Stomach (tissue), 9 donors: ENCODE results near the gene STAU1. TPM values are rescaled to one million over a fixed set of nuclear protein-coding genes. Genes with fewer than 3 reads are reported as not detected.

Experiments used
- DNase-seq, 2 donors: peaks; one replicate each; pipeline versions ENCODE4 v3.0.0 to v3.0.0-alpha.2; 2013 to 2019
- H3K27ac ChIP-seq, 5 donors: fragments of 200-600 bp in 4 of 5; sonication (generic) in 4 of 5; one replicate each; pipeline ENCODE4 v1.5.1; 2013 to 2019; ENCODE audit warnings: mild to moderate bottlenecking in 1 of 5, moderate library complexity in 1 of 5
- H3K27me3 ChIP-seq, 3 donors: fragments of 200-600 bp; sonication (generic); one replicate each; pipeline ENCODE4 v1.5.1; 2017 to 2019; ENCODE audit warnings: mixed run types in 1 of 3
- H3K36me3 ChIP-seq, 4 donors: fragments of 200-600 bp; sonication (generic); 1 replicate in 3 of 4; 2 replicates in 1 of 4; pipeline ENCODE4 v1.5.1; 2016 to 2019
- H3K4me1 ChIP-seq, 4 donors: fragments of 200-600 bp; sonication (generic); one replicate each; pipeline ENCODE4 v1.5.1; 2016 to 2019
- H3K4me3 ChIP-seq, 4 donors: fragments of 200-600 bp; sonication (generic) in 3 of 4; one replicate each; pipeline ENCODE4 v1.5.1; 2016 to 2019; ENCODE audit warnings: mild to moderate bottlenecking in 1 of 4
- H3K9me3 ChIP-seq, 4 donors: fragments of 200-600 bp; sonication (generic); one replicate each; pipeline ENCODE4 v1.5.1; 2016 to 2019
- CTCF ChIP-seq, 7 experiments: fragments of 450-650 bp in 4 of 7; fragments of 200-600 bp in 3 of 7; sonication (generic) in 3 of 7; IDR thresholded peaks; one replicate each; pipeline ENCODE4 v1.5.1; 2016 to 2019; ENCODE audit warnings: antibody characterized with exemption in 7 of 7, control low read depth in 2 of 7, mild to moderate bottlenecking in 1 of 7
- EP300 ChIP-seq: sonication (generic); formaldehyde crosslinking; IDR thresholded peaks from one replicate; pipeline ENCODE4 v1.6.1; 2017; ENCODE audit warnings: antibody characterized with exemption
- POLR2A ChIP-seq, 4 donors: fragments of 450-650 bp; IDR thresholded peaks; one replicate each; pipeline ENCODE4 v1.6.1; 2016; ENCODE audit warnings: antibody characterized with exemption in 4 of 4, control low read depth in 2 of 4, mild to moderate bottlenecking in 1 of 4, moderate library complexity in 1 of 4
- POLR2AphosphoS5 ChIP-seq, 3 donors: sonication (generic); formaldehyde crosslinking; IDR thresholded peaks; one replicate each; pipeline ENCODE4 v1.6.1; 2016; ENCODE audit warnings: antibody characterized with exemption in 3 of 3
- WGBS, 5 donors: extraction: QIAGEN DNeasy Blood & Tissue Kit in 3 of 5; methylation state at CpG; one replicate each; pipeline versions ENCODE4 v1.1.5 to v1.1.7; 2013 to 2018; 5-methylcytosine and 5-hydroxymethylcytosine counted together
- intact Hi-C: fragments of 100-400 bp; cut with DNase I; formaldehyde crosslinking; loops from one replicate; pipeline ENCODE4 v1.15.1; 2023; ENCODE audit warnings: low total_unique reads
- polyA plus RNA-seq, 3 donors: library from polyadenylated mRNA; stranded (reverse); fragments of 200-250 nt; gene quantifications; one replicate each; pipeline ENCODE4 v1.2.3, GENCODE V29; 2013
- total RNA-seq, 5 donors: library from RNA; depleted of rRNA; stranded (reverse); fragments of >200 nt; gene quantifications; one replicate each; pipeline versions ENCODE4 v1.1.0 to v1.2.3, GENCODE V29; 2014 to 2016
- donor health status: healthy with polysubstance abuse.
- donor health status: Bipolar disorder and iron deficiency.
- donor health status: healthy.

STAU1 gene
- total and polyA plus RNA-seq, 8 donors = 33.0 to 129 (median 56.5) TPM

GRCh38 chr20:49233226-49233625, 45.1 kb upstream of the STAU1 start:
- H3K4me3 ChIP-seq = no peak overlapping the region
- TF ChIP-seq CTCF (IDR thresholded peaks at IDR 0.05) (no peak), EP300 (no peak), POLR2AphosphoS5 (IDR thresholded peaks at IDR 0.05) (no peak), POLR2A (IDR thresholded peaks at IDR 0.05) (no peak)
- no peaks in the 10 kb centered on the region for H3K4me1 ChIP-seq
- peaks cover 79 to 99% (median 99%) of the 10 kb centered on the region in 4 donors for H3K36me3 ChIP-seq
- no peaks in the 10 kb centered on the region for H3K27me3 ChIP-seq
- H3K27ac ChIP-seq = no peak overlapping the region
- WGBS, 5 donors = 92 to 95% (median 94%) methylated on average over 6 to 10 of the region's 10 CpGs
- no peak for DNase-seq
- H3K9me3 ChIP-seq = no peaks in the 10 kb centered on the region
- intact Hi-C loops = no loop called here

DNA sequence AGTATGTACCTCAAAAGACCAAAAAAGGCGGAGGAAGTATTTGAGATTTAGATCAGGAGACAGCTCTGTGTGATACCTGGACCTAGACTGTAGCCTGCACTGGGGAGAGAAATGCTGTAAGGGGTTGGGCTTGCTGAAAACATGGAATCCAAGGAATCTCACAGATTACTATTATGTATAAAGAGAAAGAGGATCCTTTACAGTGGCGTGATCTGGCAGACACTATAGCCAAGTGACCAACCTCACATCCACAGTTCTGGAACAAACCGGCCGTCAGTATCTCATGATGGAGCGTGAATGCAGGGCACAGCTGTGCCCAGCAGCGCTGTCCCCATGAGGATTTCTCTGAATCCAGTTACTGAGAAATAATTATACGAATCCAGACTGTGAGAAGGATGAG, 43.3 kb upstream of the STAU1 start:
- Histone ChIP-seq H3K27ac (no peak overlapping the region), H3K36me3 (peaks cover 73 to 99% (median 97%) of the 10 kb centered on the region in 4 donors), H3K4me3 (no peak overlapping the region), H3K4me1 (no peaks in the 10 kb centered on the region), H3K9me3 (no peaks in the 10 kb centered on the region), H3K27me3 (no peaks in the 10 kb centered on the region)
- 69 to 97% (median 82%) methylated on average over 7 of the region's 7 CpGs for WGBS, 5 donors
- TF ChIP-seq CTCF (IDR thresholded peaks at IDR 0.05) (no peak), POLR2AphosphoS5 (IDR thresholded peaks at IDR 0.05) (no peak), POLR2A (IDR thresholded peaks at IDR 0.05) (no peak)
- DNase-seq = no peak
- intact Hi-C loops = no loop called here

GRCh38 chr20:49230561-49231133, 42.5 kb upstream of the STAU1 start:
- Histone ChIP-seq H3K4me3 (no peak overlapping the region), H3K27ac (peak overlapping the region in 1 of 5 donors; percentile 4), H3K4me1 (no peaks in the 10 kb centered on the region), H3K27me3 (no peaks in the 10 kb centered on the region), H3K9me3 (no peaks in the 10 kb centered on the region), H3K36me3 (peaks cover 76 to 99% (median 98%) of the 10 kb centered on the region in 4 donors)
- intact Hi-C loops = no loop called here
- peak in 1 of 2 donors; percentile 41 for DNase-seq
- no peak for TF ChIP-seq EP300
- no peak for TF ChIP-seq POLR2A (IDR thresholded peaks at IDR 0.05)
- no peak for TF ChIP-seq CTCF (IDR thresholded peaks at IDR 0.05)
- no peak for TF ChIP-seq POLR2AphosphoS5 (IDR thresholded peaks at IDR 0.05)
- WGBS, 5 donors = 63 to 82% (median 76%) methylated on average over 8 of the region's 8 CpGs

DNA sequence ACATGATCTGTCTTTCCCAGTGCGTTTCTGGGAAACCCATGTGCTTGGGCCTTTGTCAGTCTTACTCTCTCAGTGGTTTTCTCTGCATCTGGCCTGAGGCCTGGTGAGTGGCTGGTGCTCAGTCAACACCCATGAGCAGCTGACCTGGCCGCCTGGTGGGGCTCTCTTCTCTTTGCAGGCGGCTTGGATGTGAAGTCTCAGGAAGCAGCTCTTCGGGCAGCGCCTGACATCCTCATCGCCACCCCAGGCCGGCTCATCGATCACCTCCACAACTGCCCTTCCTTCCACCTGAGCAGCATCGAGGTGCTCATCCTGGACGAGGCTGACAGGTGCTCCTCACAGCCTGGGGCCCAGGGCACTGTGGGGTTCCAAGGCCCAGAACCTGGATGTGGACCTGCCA, 41.9 kb upstream of the STAU1 start:
- Histone ChIP-seq H3K9me3 (no peaks in the 10 kb centered on the region), H3K4me3 (no peak overlapping the region), H3K27ac (no peak overlapping the region), H3K36me3 (peaks cover 72 to 99% (median 98%) of the 10 kb centered on the region in 4 donors), H3K27me3 (no peaks in the 10 kb centered on the region), H3K4me1 (no peaks in the 10 kb centered on the region)
- intact Hi-C loops = no loop called here
- TF ChIP-seq POLR2AphosphoS5 (IDR thresholded peaks at IDR 0.05) (no peak), EP300 (no peak), CTCF (IDR thresholded peaks at IDR 0.05) (no peak), POLR2A (IDR thresholded peaks at IDR 0.05) (no peak)
- DNase-seq = no peak
- WGBS, 5 donors = 89 to 96% (median 93%) methylated on average over 7 to 10 of the region's 10 CpGs
